ENCODE measurements around the gene COL11A1. TPM values are rescaled to one million over a fixed set of nuclear protein-coding genes. Genes with fewer than 3 reads are reported as not detected.

COL11A1 gene
- total and polyA plus RNA-seq, 2 donors (not counting 3 experiments of a cell fraction or from before 2014, with no cell fraction given) = not detected

- Histone ChIP-seq H3K36me3 (ENCODE audit: control insufficient read depth in 2 of 2, extremely low read depth in 1 of 2, insufficient read depth in 2 of 2, low read length in 2 of 2) (no peaks in the 10 kb centered on the region), H4K20me1 (replicated peaks; ENCODE audit: control insufficient read depth, extremely low read depth, insufficient read depth, low read length) (no peaks in the 10 kb centered on the region), H3K9me1 (replicated peaks; ENCODE audit: control insufficient read depth, extremely low read depth, insufficient read depth, low read length) (no peaks in the 10 kb centered on the region), H3K4me3 (replicated peaks in 1 of 3; ENCODE audit: insufficient read depth in 1 of 3, low read depth in 1 of 3, low read length in 3 of 3) (no peak overlapping the region), H3K27ac (ENCODE audit: insufficient read depth, low read depth, low read length) (no peak overlapping the region), H3K9ac (replicated peaks; ENCODE audit: extremely low read depth, insufficient read depth, low read length) (no peak overlapping the region), H3K9me3 (replicated peaks; ENCODE audit: control insufficient read depth, insufficient read depth, low read length) (no peaks in the 10 kb centered on the region), H3K79me2 (ENCODE audit: control insufficient read depth, insufficient read depth, low read length) (no peaks in the 10 kb centered on the region), H3K4me1 (ENCODE audit: control insufficient read depth, extremely low read depth, insufficient read depth, low read length) (no peaks in the 10 kb centered on the region), H2AFZ (ENCODE audit: low read depth, low read length) (no peak overlapping the region), H3K4me2 (ENCODE audit: insufficient read depth, low read length) (no peak overlapping the region), H3K27me3 (ENCODE audit: control insufficient read depth in 2 of 2, insufficient read depth in 2 of 2, low read length in 2 of 2) (no peaks in the 10 kb centered on the region)
- no TSS peak for BruUV-seq (replicated peaks)
- DNase-seq (ENCODE audit: low read depth, low spot score) (no peak), FAIRE-seq (no peak)
- ChIA-PET POLR2A (no interaction called here), CTCF (no interaction called here)
- intact Hi-C loops (cut with micrococcal nuclease) = no loop called here
- TF ChIP-seq JUN (IDR thresholded peaks at IDR 0.05; ENCODE audit: borderline replicate concordance, insufficient read depth, insufficient read length, low read depth) (no peak), FOS (IDR thresholded peaks at IDR 0.05; ENCODE audit: borderline replicate concordance, insufficient read depth, low read length) (no peak), POLR2A (IDR thresholded peaks at IDR 0.05; ENCODE audit: low read depth, low read length) (no peak), EZH2 (IDR thresholded peaks at IDR 0.05; ENCODE audit: borderline replicate concordance, low read depth, low read length, severe bottlenecking) (no peak), MYC (IDR thresholded peaks at IDR 0.05; ENCODE audit: low read depth, low read length) (no peak), GATA2 (IDR thresholded peaks at IDR 0.05; ENCODE audit: insufficient read depth, insufficient read length, low read depth, low read length) (no peak), CTCF (IDR thresholded peaks at IDR 0.05; ENCODE audit: extremely low read depth in 1 of 2, insufficient read depth in 1 of 2, low read depth in 1 of 2, low read length in 2 of 2) (no peak), MAX (IDR thresholded peaks at IDR 0.05; ENCODE audit: insufficient read depth, insufficient read length) (no peak), POLR2AphosphoS5 (IDR thresholded peaks at IDR 0.05; ENCODE audit: insufficient read depth, low read depth, low read length) (no peak)
- dilution Hi-C loops (cut with MboI; ENCODE audit: extremely low pct_ligation_motif_present, low sequenced_read_pairs) = no loop called here
Measured at GRCh38 chr1:103025858-103026409, 82.4 kb downstream of the COL11A1 start.
